GM18511 (cell line): ENCODE results near the gene ETFBKMT.
"Not testable (repeated sequence)": the region's sequence is repeated elsewhere in the genome, so short reads cannot be mapped to it uniquely, and the experiment has no call there.

ENCODE experiments used
- ATAC-seq: cut with Tn5 transposase; IDR thresholded peaks from one replicate; pipeline ENCODE4 v1.9.1; 2021; ENCODE audit warnings: mild to moderate bottlenecking, moderate library complexity; ENCODE audit not compliant: unreplicated experiment

Gene ETFBKMT

GRCh38 chr12:31716998-31717397 lies 57.5 kb downstream of the ETFBKMT start:
- not testable (repeated sequence) for ATAC-seq

- ATAC-seq, result not testable (repeated sequence)
Observed at GRCh38 chr12:31718542-31719198, 59.2 kb downstream of the ETFBKMT start.

DNA sequence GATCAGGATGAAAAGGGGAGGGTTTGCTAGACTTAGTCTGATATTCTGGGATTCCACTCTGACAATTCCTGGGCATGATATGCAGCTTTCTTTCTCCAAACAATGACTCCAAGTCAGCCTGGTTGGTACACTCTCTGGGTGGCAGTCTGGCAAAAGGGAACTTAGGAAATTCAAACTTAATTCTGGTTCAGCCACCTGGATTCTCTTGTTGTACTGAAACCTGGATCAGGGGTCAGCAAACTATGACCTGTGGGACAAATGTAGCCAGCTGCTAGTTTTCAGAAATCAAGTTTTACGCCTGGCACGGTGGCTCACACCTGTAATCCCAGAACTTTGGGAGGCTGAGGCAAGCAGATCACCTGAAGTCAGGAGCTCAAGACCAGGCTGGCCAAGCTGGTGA lies 63.1 kb downstream of the ETFBKMT start:
- ATAC-seq, result no peak
